ENCODE results near the gene DCDC2.
"Not testable (repeated sequence)": the region's sequence is repeated elsewhere in the genome, so short reads cannot be mapped to it uniquely, and the experiment has no call there.

The DCDC2 gene

GRCh38 chr6:24255676-24256075, 102.2 kb downstream of the DCDC2 start:
- no peak for DNase-seq

- DNase-seq, result no peak
Observed at GRCh38 chr6:24253360-24253759, 104.5 kb downstream of the DCDC2 start.

- no peak for DNase-seq
Observed at GRCh38 chr6:24252280-24252679, 105.6 kb downstream of the DCDC2 start.

GRCh38 chr6:24251339-24251738, 106.5 kb downstream of the DCDC2 start:
- DNase-seq, result no peak

GRCh38 chr6:24249926-24250325, 107.9 kb downstream of the DCDC2 start:
- no peak for DNase-seq

GRCh38 chr6:24245275-24245674, 112.6 kb downstream of the DCDC2 start:
- DNase-seq, result no peak

- no peak for DNase-seq
Observed at GRCh38 chr6:24242924-24243323, 114.9 kb downstream of the DCDC2 start.

- not testable (repeated sequence) for DNase-seq
Observed at GRCh38 chr6:24241779-24242178, 116.1 kb downstream of the DCDC2 start.

- DNase-seq, result no peak
Observed at GRCh38 chr6:24240943-24241342, 116.9 kb downstream of the DCDC2 start.

- DNase-seq, result no peak
Observed at GRCh38 chr6:24240380-24240928, 117.4 kb downstream of the DCDC2 start.

GRCh38 chr6:24238700-24239099, 119.2 kb downstream of the DCDC2 start:
- no peak for DNase-seq

- DNase-seq, result peak; percentile 7 to 18
Observed at GRCh38 chr6:24236779-24237178, 121.1 kb downstream of the DCDC2 start.

GRCh38 chr6:24233813-24234442, 123.9 kb downstream of the DCDC2 start:
- no peak for DNase-seq

GRCh38 chr6:24231438-24231977, 126.4 kb downstream of the DCDC2 start:
- DNase-seq, result no peak

- no peak for DNase-seq
Observed at GRCh38 chr6:24229696-24230405, 128.0 kb downstream of the DCDC2 start.

GRCh38 chr6:24228681-24229255, 129.1 kb downstream of the DCDC2 start:
- DNase-seq, result peak; percentile 44 to 49

- no peak for DNase-seq
Observed at GRCh38 chr6:24228123-24228522, 129.7 kb downstream of the DCDC2 start.

- no peak for DNase-seq
Observed at GRCh38 chr6:24227556-24227955, 130.3 kb downstream of the DCDC2 start.

- DNase-seq, result no peak
Observed at GRCh38 chr6:24226541-24226940, 131.3 kb downstream of the DCDC2 start.

- DNase-seq, result no peak
Observed at GRCh38 chr6:24225838-24226237, 132.0 kb downstream of the DCDC2 start.

- DNase-seq, result no peak
Observed at GRCh38 chr6:24223115-24223919, 134.5 kb downstream of the DCDC2 start.

GRCh38 chr6:24219670-24220069, 138.2 kb downstream of the DCDC2 start:
- DNase-seq, result no peak

GRCh38 chr6:24214984-24215383, 142.9 kb downstream of the DCDC2 start:
- no peak for DNase-seq
